DMS79 treated with DMSO at 0.1 percent for 48 hours (cell line): ENCODE results near the gene TMPRSS4.
A peak's percentile ranks its signal among the peaks of the same experiment; 100 is the strongest.
"Not testable (repeated sequence)": the region's sequence is repeated elsewhere in the genome, so short reads cannot be mapped to it uniquely, and the experiment has no call there.

Experiments used
- DNase-seq: peaks from one replicate; lab custom pipeline; 2025; lab: John Stamatoyannopoulos, UW

Gene TMPRSS4

DNA sequence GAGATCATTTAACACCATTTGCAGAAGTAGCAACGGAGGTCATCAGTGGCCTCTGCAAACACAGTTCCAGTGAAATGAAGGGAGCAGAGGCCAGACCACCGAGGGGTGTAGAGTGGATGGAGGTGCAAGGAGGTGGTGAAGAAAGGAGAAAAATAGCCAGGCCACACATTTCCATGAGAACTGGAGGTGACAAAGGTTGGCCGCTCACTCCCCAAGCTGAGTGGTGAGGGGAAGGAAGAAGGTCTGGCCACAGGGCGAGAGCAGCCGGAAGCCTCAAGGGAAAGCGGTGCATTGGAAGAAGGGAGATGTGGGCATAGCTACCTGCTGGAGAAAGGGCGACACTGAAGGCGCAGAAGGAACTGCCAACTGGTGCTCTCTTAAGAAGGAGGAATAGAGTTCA is 20.1 kb upstream of the TMPRSS4 start:
- DNase-seq: no peak

DNA sequence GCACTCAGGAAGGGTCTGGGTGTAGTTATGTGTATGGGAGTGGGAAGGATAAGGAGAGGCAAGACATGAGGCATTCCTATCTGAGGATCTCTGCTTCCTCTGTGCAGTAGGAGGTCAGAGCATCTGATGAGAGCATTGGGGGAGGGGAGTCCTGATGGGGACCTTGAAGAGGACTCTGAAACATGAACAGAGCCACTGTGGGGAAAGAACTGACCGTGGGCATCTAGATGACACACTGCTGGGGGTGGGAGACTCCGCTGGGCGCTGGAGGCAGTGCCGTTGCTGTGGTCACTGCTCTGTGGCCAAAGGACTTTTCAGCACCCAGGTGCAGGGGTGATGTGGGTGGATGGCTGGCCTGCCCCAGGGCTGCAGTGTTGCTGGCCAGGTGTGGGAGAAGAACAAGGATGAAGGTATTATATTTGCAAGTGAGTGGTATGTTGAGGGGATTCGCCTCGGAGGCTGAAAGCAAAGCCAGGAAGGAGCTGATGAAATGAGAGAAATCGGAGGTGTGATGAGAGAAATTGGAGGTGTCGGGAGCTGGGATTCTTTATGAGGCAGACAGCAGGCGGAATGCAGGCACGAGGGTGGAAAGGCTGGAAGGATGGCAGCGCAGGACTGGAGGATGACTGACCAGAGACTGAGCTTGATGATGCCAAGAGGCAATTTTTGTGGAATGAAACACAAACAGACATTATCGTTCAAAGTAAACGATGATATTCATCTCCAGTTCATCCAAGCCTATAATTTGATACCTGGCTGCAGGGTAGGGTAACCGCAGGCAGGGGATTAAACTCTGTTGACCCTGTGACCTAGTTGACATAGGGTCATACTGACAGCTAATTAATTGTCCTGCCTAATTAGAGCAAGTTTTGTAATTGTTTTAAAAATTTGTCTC is 19.4 kb upstream of the TMPRSS4 start:
- DNase-seq: no peak

DNA sequence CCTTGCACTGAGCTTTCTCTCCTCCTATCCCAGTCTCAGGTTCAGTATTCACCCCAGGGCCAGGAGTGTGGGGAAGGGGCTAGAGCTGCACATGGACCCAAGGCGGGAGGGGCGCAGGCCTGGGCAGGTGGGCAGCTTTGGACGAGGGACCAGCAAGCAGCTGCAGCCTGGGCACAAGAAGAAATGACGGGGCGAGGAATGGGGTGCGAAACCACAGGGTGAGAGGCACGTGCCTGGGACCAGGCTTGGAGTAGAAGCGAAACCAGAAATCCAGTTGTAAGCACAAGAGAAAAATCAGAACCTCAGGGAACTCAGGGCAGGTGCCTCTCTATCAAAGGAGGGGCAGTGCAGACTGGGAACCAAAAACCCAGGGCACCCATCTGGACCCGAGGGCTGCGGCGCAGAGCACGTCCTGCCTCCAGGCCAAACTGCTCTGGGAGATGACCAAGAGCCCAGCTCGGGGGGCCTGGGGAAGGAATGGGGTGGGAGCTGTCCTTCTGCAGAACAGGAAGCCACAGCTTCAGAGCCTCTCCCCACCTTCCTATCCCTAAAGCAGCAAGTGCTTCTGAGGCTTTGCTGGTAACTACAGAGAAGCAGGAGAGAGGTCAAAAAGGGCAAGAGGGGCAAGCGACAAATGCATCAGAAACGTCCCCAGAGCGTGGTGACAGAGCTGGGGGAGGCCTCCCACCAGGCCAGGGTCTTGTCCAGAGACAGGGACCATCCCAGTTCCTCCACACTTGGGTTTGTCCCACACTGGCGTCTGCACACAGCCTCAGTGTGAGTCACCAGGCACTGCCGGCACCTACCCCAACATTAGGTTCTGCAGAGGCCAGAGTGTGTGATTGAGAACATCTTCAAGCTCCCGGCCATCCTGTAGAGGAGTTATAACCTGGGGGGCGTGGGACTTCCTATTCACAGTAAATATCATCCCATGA is 18.3 kb upstream of the TMPRSS4 start:
- DNase-seq: no peak

GRCh38 chr11:118059246-118059940 is 17.5 kb upstream of the TMPRSS4 start:
- no peak for DNase-seq

DNA sequence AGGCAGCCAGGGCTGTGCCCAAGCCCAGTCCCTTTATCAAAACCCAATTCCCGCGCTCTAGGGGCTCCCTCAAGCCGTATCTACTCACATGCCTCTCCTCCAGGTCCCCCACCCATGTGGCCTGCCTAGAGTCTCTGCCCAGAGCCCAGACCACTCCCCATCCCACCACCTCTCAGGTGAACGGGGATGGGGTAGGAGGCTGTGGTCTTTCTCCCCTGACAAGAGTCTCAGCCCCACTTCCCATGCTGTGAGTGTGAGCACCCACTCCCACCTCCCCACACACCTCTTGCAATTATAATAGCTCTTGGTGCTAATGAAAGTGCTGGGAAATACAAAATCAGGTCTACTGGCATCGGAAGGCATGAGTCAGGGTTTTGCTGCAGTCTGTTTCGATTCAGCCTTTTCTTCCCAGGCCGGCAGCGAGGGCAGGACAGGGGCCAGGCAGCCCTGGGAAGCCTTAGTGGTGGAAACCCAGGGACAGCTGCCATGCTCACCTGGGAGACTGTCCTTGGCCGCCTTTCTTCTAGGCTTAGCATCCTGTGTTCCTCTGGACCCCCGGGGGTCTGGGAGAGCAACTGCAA is 16.7 kb upstream of the TMPRSS4 start:
- no peak for DNase-seq

DNA sequence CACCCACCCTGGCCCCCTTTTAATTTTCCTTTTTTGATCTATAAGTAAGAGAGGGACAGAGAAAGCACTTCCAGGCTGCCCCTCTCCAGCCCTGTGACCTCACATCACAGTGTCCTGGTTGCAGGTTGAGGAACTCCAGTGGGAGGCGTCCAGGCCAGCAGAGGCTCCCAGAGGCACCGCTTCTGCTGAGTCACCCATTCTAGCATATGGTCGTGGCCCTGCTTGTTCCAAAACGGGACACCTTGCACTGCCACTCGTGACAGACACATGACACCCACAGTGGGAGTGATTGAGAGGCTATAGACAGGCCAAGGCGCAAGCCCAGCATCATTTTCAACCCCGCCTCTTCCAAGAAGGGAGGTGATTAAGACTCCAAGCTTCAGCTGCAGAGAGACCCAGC is 16.0 kb upstream of the TMPRSS4 start:
- DNase-seq: no peak

- no peak for DNase-seq
Measured at GRCh38 chr11:118061586-118062125, 15.2 kb upstream of the TMPRSS4 start.

DNA sequence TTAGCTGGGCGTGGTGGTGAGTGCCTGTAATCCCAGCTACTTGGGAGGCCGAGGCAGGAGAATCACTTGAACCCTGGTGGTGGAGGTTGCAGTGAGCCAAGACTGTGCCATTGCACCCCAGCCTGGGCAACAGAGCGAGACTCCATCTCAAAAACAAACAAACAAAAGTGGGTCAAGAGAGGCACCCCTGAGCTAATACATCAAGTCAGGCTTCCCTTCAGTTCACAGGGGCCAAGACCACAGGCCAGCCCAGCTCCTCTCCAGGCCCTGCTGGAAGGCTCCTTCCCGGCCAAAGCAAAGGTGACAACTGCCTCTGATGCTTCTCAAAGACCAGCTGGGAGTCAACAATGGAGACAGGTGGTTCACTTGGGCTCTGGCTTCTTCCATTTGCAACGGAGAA is 14.7 kb upstream of the TMPRSS4 start:
- DNase-seq: not testable (repeated sequence)

DNA sequence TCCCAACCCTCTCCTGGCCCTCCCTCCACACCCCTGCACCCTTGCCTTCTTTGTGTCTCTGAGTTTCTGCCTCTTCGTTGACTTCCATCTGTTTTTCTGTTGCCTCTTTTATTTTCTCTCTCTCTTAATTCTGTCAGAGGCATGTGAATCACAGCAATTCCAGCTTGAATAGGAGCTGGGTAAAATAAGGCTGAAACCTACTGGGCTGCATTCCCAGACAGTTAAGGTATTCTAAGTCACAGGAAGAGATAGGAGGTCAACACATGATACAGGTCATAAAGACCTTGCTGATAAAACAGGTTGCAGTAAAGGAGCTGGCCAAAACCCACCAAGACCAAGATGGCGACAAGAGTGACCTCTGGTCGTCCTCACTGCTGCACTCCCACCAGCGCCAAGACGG is 14.2 kb upstream of the TMPRSS4 start:
- not testable (repeated sequence) for DNase-seq

DNA sequence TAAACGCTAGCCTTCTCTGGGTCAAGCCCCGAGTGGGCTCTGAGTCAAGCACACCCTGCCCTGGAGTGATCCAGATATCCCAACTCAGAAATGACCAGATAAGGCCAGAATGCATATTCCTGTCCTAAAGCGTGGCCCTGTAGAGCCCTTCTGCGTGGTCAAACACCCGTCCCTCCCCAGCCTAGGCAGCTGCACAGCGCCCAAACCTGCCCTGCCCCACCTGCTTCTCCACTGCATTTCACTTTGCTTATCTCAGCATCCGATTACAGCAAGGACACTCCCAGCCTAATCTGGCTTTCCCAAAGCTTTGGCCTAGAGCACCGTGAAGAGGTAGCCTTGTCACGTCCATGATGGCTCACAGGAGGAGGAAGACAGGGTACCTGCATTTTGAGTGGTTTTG is 11.9 kb upstream of the TMPRSS4 start:
- DNase-seq: no peak

DNA sequence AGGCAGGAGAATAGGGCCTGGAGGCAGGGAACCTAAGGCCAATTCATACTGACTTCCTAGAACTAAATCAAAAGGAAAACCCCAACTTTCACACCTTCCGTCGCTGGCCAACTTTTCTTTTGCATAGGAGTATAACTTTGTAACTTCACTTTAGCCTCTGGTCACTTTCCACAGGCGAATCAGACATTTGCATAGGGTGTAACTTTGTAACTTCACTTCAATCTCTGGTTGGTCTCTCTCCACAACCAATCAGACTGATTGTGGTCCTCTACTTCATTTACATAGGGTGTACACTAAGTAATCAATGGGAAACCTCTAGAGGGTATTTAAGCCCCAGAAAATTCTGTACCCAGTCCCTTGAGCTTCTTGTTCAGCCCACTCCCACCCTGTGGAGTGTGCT is 11.5 kb upstream of the TMPRSS4 start:
- no peak for DNase-seq

- no peak for DNase-seq
Measured at GRCh38 chr11:118067006-118067405, 9.9 kb upstream of the TMPRSS4 start.

GRCh38 chr11:118068206-118068944 is 8.5 kb upstream of the TMPRSS4 start:
- no peak for DNase-seq

- DNase-seq: no peak
Measured at GRCh38 chr11:118068945-118069612, 7.8 kb upstream of the TMPRSS4 start.

DNA sequence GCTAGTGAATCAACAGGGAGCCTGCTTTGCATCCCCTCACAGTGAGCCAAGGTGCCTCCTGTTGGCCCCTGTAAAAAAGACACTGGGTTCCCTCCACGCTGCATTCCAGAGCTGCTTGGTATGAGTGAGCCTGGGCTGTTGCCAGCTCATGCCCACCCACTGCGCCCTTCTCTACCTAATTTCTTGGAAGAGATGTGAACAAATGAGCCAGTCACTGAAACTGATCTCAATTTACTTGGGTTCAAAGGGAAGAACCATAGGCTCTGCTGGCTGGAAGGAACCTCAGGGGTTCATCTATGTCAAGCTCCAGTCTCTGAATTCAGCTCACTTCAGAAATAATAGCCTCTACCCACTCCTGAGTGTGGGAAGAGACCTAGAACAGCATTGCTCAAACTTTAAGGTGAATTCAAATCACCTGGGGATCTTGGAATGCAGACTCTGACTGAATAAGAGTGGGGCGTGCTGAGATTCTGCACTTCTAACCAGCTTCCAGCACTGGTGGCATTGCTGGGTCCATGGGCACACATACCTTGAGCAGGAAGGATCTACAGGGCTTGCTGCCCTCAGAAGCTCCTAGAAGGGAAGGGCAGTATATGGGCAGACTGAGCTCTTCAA is 5.4 kb upstream of the TMPRSS4 start:
- DNase-seq: no peak

DNA sequence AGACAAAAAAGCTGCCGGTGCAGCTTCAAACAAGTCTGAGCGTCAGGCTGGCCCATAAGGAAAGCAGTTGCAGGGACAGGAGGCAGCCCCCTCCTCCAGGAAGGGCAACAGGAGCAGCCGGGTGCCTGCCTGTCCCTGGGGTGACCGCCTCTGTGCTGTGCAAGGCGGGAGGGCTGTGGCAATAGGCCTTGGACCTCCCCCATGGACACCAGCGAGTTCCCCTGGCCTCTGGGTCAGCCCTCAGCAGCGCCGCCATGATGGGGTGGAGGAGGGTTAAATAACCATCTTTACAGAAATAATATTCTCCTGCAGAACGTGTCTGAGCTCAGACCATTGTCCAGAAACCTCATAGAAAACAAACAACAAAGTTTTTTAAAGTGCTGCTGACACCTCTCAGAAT is 3.3 kb upstream of the TMPRSS4 start:
- no peak for DNase-seq

DNA sequence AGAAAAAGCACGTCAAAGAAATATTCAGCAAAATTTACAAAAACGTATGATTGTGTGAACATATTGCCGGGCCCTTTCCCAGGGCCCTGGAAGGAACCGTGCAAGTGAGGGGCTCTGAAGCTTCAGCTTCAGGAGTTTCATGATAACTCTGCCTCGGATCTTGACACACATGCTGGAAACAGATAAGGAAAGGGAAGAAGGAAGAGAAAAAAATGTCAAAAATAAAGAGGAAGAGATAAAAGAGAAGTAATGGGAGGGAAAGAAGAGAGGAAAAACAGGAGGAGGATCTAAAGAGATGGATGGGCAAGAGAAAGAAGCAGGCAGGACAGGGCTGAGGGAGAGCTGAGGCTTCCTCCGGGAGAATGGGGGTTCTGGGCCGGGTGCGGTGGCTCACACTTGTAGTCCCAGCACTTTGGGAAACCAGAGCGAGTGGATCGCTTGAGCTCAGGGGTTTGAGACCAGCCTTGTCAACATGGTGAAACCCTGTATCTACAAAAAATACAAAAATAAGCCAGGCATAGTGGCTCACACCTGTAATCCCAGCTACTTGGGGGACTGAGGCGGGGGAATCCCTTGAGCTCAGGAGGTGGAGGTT is 2.7 kb upstream of the TMPRSS4 start:
- no peak for DNase-seq

- peak; percentile 27 for DNase-seq
Measured at GRCh38 chr11:118074785-118075184, 2.1 kb upstream of the TMPRSS4 start.

- peak; percentile 36 for DNase-seq
Measured at GRCh38 chr11:118078911-118079411, 2.1 kb downstream of the TMPRSS4 start.
